HFF-Myc (cell line): Measurements from ENCODE around the gene RCSD1.

Source experiments
- DNase-seq: peaks from one replicate; pipeline ENCODE4 v3.0.0-alpha.2; 2011; ENCODE audit warnings: low read depth; ENCODE audit errors: extremely low read depth
- H3K4me3 ChIP-seq: replicated peaks from 2 replicates; pipeline ENCODE4 v1.5.1; 2011; ENCODE audit warnings: low read depth, mild to moderate bottlenecking, control low read depth, low read length
- CTCF ChIP-seq: IDR thresholded peaks from 2 replicates; pipeline ENCODE4 v1.5.1; 2012; ENCODE audit warnings: mild to moderate bottlenecking, low read depth, low read length, control low read depth; ENCODE audit errors: missing control alignments

Gene RCSD1

GRCh38 chr1:167746988-167747655, 117.1 kb downstream of the RCSD1 start:
- H3K4me3 ChIP-seq = no peak overlapping the region
- TF ChIP-seq CTCF = no peak
- DNase-seq = no peak

- DNase-seq = no peak
- H3K4me3 ChIP-seq = no peak overlapping the region
- no peak for TF ChIP-seq CTCF
These were observed 118.0 kb downstream of the RCSD1 start for GRCh38 chr1:167747988-167748387.

GRCh38 chr1:167748906-167749305, 118.9 kb downstream of the RCSD1 start:
- no peak overlapping the region for H3K4me3 ChIP-seq
- no peak for TF ChIP-seq CTCF
- DNase-seq = no peak

- no peak for DNase-seq
- no peak for TF ChIP-seq CTCF
- H3K4me3 ChIP-seq = no peak overlapping the region
These were observed 119.7 kb downstream of the RCSD1 start for GRCh38 chr1:167749741-167750140.

GRCh38 chr1:167750641-167751040, 120.6 kb downstream of the RCSD1 start:
- DNase-seq = no peak
- no peak for TF ChIP-seq CTCF

GRCh38 chr1:167751676-167752075, 121.6 kb downstream of the RCSD1 start:
- DNase-seq = no peak
- no peak for TF ChIP-seq CTCF
- no peak overlapping the region for H3K4me3 ChIP-seq

More at GRCh38 chr1:167750641-167751040, 120.6 kb downstream of the RCSD1 start:
- no peak overlapping the region for H3K4me3 ChIP-seq

GRCh38 chr1:167752219-167752985, 122.4 kb downstream of the RCSD1 start:
- no peak overlapping the region for H3K4me3 ChIP-seq
- no peak for TF ChIP-seq CTCF
- DNase-seq = no peak
